Measurements from ENCODE around the gene WWOX.

DNA sequence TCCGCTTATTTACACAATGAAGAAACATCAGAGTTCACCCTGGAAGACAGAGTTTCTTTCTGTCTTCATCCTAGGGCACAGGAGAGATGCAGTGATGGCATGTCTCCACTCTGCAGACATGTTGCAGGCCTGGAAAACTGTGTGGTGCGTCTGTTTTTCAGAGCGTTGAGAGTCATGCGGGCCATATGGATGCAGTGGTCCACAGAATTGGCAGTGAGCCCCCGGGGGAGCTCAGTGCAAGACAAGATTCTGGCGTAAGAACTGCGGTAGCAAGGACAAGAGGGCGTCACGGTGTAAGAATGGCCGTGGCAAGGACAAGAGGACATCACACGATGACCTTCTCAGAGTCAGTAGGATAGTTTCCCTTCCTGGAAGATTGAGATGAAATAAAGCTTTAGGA, 847.1 kb downstream of the WWOX start:
- TF ChIP-seq, protein P1, sequence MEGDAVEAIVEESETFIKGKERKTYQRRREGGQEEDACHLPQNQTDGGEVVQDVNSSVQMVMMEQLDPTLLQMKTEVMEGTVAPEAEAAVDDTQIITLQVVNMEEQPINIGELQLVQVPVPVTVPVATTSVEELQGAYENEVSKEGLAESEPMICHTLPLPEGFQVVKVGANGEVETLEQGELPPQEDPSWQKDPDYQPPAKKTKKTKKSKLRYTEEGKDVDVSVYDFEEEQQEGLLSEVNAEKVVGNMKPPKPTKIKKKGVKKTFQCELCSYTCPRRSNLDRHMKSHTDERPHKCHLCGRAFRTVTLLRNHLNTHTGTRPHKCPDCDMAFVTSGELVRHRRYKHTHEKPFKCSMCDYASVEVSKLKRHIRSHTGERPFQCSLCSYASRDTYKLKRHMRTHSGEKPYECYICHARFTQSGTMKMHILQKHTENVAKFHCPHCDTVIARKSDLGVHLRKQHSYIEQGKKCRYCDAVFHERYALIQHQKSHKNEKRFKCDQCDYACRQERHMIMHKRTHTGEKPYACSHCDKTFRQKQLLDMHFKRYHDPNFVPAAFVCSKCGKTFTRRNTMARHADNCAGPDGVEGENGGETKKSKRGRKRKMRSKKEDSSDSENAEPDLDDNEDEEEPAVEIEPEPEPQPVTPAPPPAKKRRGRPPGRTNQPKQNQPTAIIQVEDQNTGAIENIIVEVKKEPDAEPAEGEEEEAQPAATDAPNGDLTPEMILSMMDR (IDR thresholded peaks at IDR 0.05), result no peak
- TF ChIP-seq EZH2 (IDR thresholded peaks at IDR 0.05; ENCODE audit: borderline replicate concordance, insufficient read depth, low read depth, low read length, poor library complexity, severe bottlenecking), result no peak
